Measurements from ENCODE around the gene UBE3D. TPM values are rescaled to one million over a fixed set of nuclear protein-coding genes. Genes with fewer than 3 reads are reported as not detected.
A peak's percentile ranks its signal among the peaks of the same experiment; 100 is the strongest.

UBE3D gene
- total RNA-seq, 1 donor: 7.0 TPM

DNA sequence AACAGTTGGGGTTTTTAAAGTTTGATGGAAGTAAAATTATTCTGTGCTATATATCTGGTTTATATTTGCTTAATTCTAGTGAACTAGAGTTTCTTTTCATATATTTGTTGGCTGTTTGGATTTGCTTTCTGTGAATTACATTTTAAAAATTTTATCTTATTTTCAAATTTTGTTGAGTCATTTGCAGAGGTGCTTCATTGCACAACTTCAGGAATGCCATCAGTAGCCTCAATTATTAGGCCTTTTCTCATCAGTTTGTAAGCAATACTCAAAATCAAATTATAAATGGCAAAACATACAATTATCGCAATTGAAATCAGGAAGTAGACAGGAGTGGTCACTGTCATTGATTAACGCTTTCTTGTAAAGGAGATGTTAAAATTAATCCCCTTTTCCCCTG lies 96.9 kb downstream of the UBE3D start:
- H3K4me3 ChIP-seq (ENCODE audit: low read depth, low read length): no peak overlapping the region
- no peak for TF ChIP-seq CTCF (IDR thresholded peaks at IDR 0.05; ENCODE audit: insufficient read depth, low read length)
- DNase-seq (ENCODE audit: low read depth): no peak

GRCh38 chr6:82963191-82963925 lies 102.3 kb downstream of the UBE3D start:
- no peak for DNase-seq (ENCODE audit: low read depth)
- H3K4me3 ChIP-seq (ENCODE audit: low read depth, low read length): no peak overlapping the region
- no peak for TF ChIP-seq CTCF (IDR thresholded peaks at IDR 0.05; ENCODE audit: insufficient read depth, low read length)

GRCh38 chr6:82959385-82959941 lies 106.2 kb downstream of the UBE3D start:
- TF ChIP-seq CTCF (IDR thresholded peaks at IDR 0.05; ENCODE audit: insufficient read depth, low read length): no peak
- DNase-seq (ENCODE audit: low read depth): peak; percentile 72
- no peak overlapping the region for H3K4me3 ChIP-seq (ENCODE audit: low read depth, low read length)

GRCh38 chr6:82958551-82958950 lies 107.1 kb downstream of the UBE3D start:
- TF ChIP-seq CTCF (IDR thresholded peaks at IDR 0.05; ENCODE audit: insufficient read depth, low read length): no peak
- H3K4me3 ChIP-seq (ENCODE audit: low read depth, low read length): no peak overlapping the region
- DNase-seq (ENCODE audit: low read depth): no peak

DNA sequence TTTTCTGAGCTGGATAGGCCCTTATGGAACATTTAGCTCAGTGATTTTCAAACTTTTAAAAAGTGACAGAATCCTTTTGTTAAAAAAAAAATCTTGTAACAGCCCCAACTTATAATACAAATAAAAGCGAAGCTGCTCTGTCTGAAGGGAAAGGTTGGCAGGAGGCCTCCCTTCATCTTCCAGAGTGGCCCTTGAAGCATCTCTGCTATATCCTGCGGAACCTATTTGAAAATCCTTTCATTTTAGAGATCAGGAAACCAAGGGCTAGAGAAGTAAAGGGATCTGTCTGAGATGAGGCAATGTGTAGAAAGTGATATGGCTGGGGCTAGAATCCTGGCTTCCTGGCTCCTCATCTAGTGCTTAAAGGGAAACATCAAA lies 107.8 kb downstream of the UBE3D start:
- DNase-seq (ENCODE audit: low read depth): no peak
- no peak overlapping the region for H3K4me3 ChIP-seq (ENCODE audit: low read depth, low read length)
- TF ChIP-seq CTCF (IDR thresholded peaks at IDR 0.05; ENCODE audit: insufficient read depth, low read length): no peak

DNA sequence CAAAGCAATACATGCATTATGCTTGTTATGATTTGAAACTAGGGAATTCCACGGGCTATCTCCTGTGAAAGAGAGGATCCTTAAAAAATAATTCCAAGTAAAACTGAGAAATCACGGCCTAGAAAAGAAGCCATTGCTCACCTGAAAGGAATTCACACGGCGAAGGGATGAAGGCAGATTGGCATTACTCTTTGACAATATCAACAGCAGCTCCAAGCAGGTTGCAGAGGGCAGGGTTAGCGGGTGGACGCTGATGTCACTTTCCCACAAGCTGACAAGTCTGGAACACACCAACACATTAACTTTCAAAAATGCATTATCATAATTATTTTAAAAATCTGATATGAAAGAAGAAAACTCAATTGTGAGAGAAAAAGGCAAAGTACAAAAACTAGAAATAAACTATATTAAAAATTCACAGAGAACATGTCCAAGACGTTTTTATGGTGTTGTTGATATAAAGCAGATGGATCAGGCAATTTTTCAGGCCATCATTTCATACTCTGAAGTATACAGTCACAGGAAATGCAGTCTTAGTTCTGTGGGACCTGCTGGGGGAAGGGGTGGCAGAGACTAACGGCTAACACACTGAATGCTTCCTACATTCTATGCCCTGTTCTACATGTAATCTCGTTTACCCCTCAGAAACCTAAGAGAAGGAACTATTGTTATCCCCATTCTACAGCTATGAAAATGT lies 108.3 kb downstream of the UBE3D start:
- no peak for DNase-seq (ENCODE audit: low read depth)
- H3K4me3 ChIP-seq (ENCODE audit: low read depth, low read length): no peak overlapping the region
- TF ChIP-seq CTCF (IDR thresholded peaks at IDR 0.05; ENCODE audit: insufficient read depth, low read length): no peak
